Inflammatory macrophage (primary cell): Measurements from ENCODE around the gene EYS.
A peak's percentile ranks its signal among the peaks of the same experiment; 100 is the strongest.
"Not testable (repeated sequence)": the region's sequence is repeated elsewhere in the genome, so short reads cannot be mapped to it uniquely, and the experiment has no call there.

Experiments used
- DNase-seq, 2 donors: peaks; one replicate each; pipeline ENCODE4 v3.0.0-alpha.2; 2020 to 2022

EYS gene

GRCh38 chr6:64012351-64013001 is 1694.5 kb downstream of the EYS start:
- no peak for DNase-seq

GRCh38 chr6:64010666-64011065 is 1696.4 kb downstream of the EYS start:
- no peak for DNase-seq

GRCh38 chr6:64010010-64010409 is 1697.0 kb downstream of the EYS start:
- DNase-seq = no peak

GRCh38 chr6:64006246-64006645 is 1700.8 kb downstream of the EYS start:
- DNase-seq = no peak

- DNase-seq = no peak
Measured at GRCh38 chr6:64000818-64001491, 1706.1 kb downstream of the EYS start.

- no peak for DNase-seq
Measured at GRCh38 chr6:63999613-64000012, 1707.4 kb downstream of the EYS start.

- DNase-seq = no peak
Measured at GRCh38 chr6:63998991-63999390, 1708.0 kb downstream of the EYS start.

- no peak for DNase-seq
Measured at GRCh38 chr6:63997734-63998133, 1709.3 kb downstream of the EYS start.

GRCh38 chr6:63997221-63997620 is 1709.8 kb downstream of the EYS start:
- no peak for DNase-seq

- DNase-seq = no peak
Measured at GRCh38 chr6:63985223-63985622, 1721.8 kb downstream of the EYS start.

- no peak for DNase-seq
Measured at GRCh38 chr6:63975699-63976098, 1731.3 kb downstream of the EYS start.

GRCh38 chr6:63968650-63969049 is 1738.4 kb downstream of the EYS start:
- DNase-seq = no peak

- DNase-seq = no peak
Measured at GRCh38 chr6:63964366-63964765, 1742.7 kb downstream of the EYS start.

GRCh38 chr6:63963769-63964315 is 1743.2 kb downstream of the EYS start:
- DNase-seq = no peak

- not testable (repeated sequence) for DNase-seq
Measured at GRCh38 chr6:63953336-63954021, 1753.5 kb downstream of the EYS start.

- no peak for DNase-seq
Measured at GRCh38 chr6:63947792-63948529, 1759.1 kb downstream of the EYS start.

- DNase-seq = no peak
Measured at GRCh38 chr6:63945987-63946386, 1761.0 kb downstream of the EYS start.

GRCh38 chr6:63943826-63944225 is 1763.2 kb downstream of the EYS start:
- no peak for DNase-seq

- DNase-seq = peak in 1 of 2 donors; percentile 7
Measured at GRCh38 chr6:63941747-63942470, 1765.1 kb downstream of the EYS start.

- DNase-seq = no peak
Measured at GRCh38 chr6:63940056-63940455, 1767.0 kb downstream of the EYS start.

GRCh38 chr6:63936399-63936798 is 1770.6 kb downstream of the EYS start:
- no peak for DNase-seq

- no peak for DNase-seq
Measured at GRCh38 chr6:63935732-63936131, 1771.3 kb downstream of the EYS start.
